RPMI8226 (cell line): ENCODE measurements around the gene SNRPF.
"Not testable (repeated sequence)": the region's sequence is repeated elsewhere in the genome, so short reads cannot be mapped to it uniquely, and the experiment has no call there.

ENCODE experiments used
- DNase-seq: peaks from one replicate; pipeline ENCODE4 v3.0.0-alpha.2; 2015

The SNRPF gene

GRCh38 chr12:95858451-95859343, at the start of gene SNRPF:
TSS of gene SNRPF (plus strand) at chr12:95858952. CDS start at chr12:95859074, 122 bp downstream.
- peak; percentile 97 for DNase-seq

- DNase-seq: no peak
Measured at GRCh38 chr12:95809000-95809680, 49.6 kb upstream of the SNRPF start.

GRCh38 chr12:95810411-95810810, 48.3 kb upstream of the SNRPF start:
- no peak for DNase-seq

- DNase-seq: not testable (repeated sequence)
Measured at GRCh38 chr12:95812155-95812554, 46.6 kb upstream of the SNRPF start.

- DNase-seq: peak; percentile 7
Measured at GRCh38 chr12:95815632-95816212, 43.0 kb upstream of the SNRPF start.

GRCh38 chr12:95820096-95820703, 38.6 kb upstream of the SNRPF start:
- peak; percentile 49 for DNase-seq

- DNase-seq: no peak
Measured at GRCh38 chr12:95829395-95829794, 29.4 kb upstream of the SNRPF start.

GRCh38 chr12:95830335-95831089, 28.2 kb upstream of the SNRPF start:
- DNase-seq: no peak

GRCh38 chr12:95834572-95834971, 24.2 kb upstream of the SNRPF start:
- no peak for DNase-seq

GRCh38 chr12:95836185-95836609, 22.6 kb upstream of the SNRPF start:
- DNase-seq: no peak

- DNase-seq: no peak
Measured at GRCh38 chr12:95836630-95837239, 22.0 kb upstream of the SNRPF start.

- no peak for DNase-seq
Measured at GRCh38 chr12:95837240-95838038, 21.3 kb upstream of the SNRPF start.

- peak; percentile 96 for DNase-seq
Measured at GRCh38 chr12:95838125-95838524, 20.6 kb upstream of the SNRPF start.

- not testable (repeated sequence) for DNase-seq
Measured at GRCh38 chr12:95842426-95842825, 16.3 kb upstream of the SNRPF start.

GRCh38 chr12:95848575-95849388, 10.0 kb upstream of the SNRPF start:
- DNase-seq: peak; percentile 17

GRCh38 chr12:95851606-95852005, 7.1 kb upstream of the SNRPF start:
- DNase-seq: no peak

GRCh38 chr12:95852133-95852532, 6.6 kb upstream of the SNRPF start:
- DNase-seq: no peak

GRCh38 chr12:95857156-95857555, 1.6 kb upstream of the SNRPF start:
- no peak for DNase-seq

- DNase-seq: no peak
Measured at GRCh38 chr12:95857799-95858198, 953 bp upstream of the SNRPF start.

- DNase-seq: peak; percentile 23
Measured at GRCh38 chr12:95859344-95859816, 628 bp downstream of the SNRPF start.
